Smooth muscle cell (in vitro differentiated cells): Measurements from ENCODE around the gene PRKD2. TPM values are rescaled to one million over a fixed set of nuclear protein-coding genes. Genes with fewer than 3 reads are reported as not detected.
A peak's percentile ranks its signal among the peaks of the same experiment; 100 is the strongest.

ENCODE experiments used
- DNase-seq: peaks from one replicate; lab custom pipeline; 2025; ENCODE audit not compliant: unreplicated experiment; lab: John Stamatoyannopoulos, UW
- H2AFZ ChIP-seq: fragments of 200-600 bp; sonication (generic); 2 replicates; pipeline ENCODE4 v1.6.0; 2016; ENCODE audit warnings: antibody characterized with exemption, low read depth, mild to moderate bottlenecking
- H3F3A ChIP-seq: fragments of 200-600 bp; sonication (generic); 2 replicates; pipeline ENCODE4 v1.6.0; 2017; ENCODE audit warnings: antibody characterized with exemption, low read depth
- H3K27ac ChIP-seq: fragments of 200-600 bp; sonication (generic); 2 replicates; pipeline ENCODE4 v1.5.1; 2016; ENCODE audit warnings: low read depth, mild to moderate bottlenecking
- H3K27me3 ChIP-seq: fragments of 200-600 bp; sonication (generic); 2 replicates; pipeline ENCODE4 v1.6.1; 2016; ENCODE audit warnings: low read depth, mild to moderate bottlenecking
- H3K36me3 ChIP-seq: fragments of 200-600 bp; sonication (generic); 2 replicates; pipeline ENCODE4 v1.5.1; 2016; ENCODE audit warnings: low read depth
- H3K4me1 ChIP-seq: fragments of 200-600 bp; sonication (generic); 2 replicates; pipeline ENCODE4 v1.5.1; 2016; ENCODE audit warnings: low read depth
- H3K4me2 ChIP-seq: fragments of 200-600 bp; sonication (generic); 2 replicates; pipeline ENCODE4 v1.6.0; 2016; ENCODE audit warnings: mild to moderate bottlenecking
- H3K4me3 ChIP-seq: fragments of 200-600 bp; sonication (generic); 2 replicates; pipeline ENCODE4 v1.5.1; 2016; ENCODE audit warnings: mild to moderate bottlenecking
- H3K79me2 ChIP-seq: fragments of 200-600 bp; sonication (generic); 2 replicates; pipeline ENCODE4 v1.6.0; 2016; ENCODE audit warnings: low read depth, mild to moderate bottlenecking
- H3K9ac ChIP-seq: fragments of 200-600 bp; sonication (generic); 2 replicates; pipeline ENCODE4 v1.6.0; 2016; ENCODE audit warnings: low read depth
- H3K9me3 ChIP-seq: fragments of 200-600 bp; sonication (generic); replicated peaks from 2 replicates; pipeline ENCODE4 v1.5.1; 2016; ENCODE audit warnings: low read depth
- H4K20me1 ChIP-seq: fragments of 200-600 bp; sonication (generic); 2 replicates; pipeline ENCODE4 v1.6.0; 2016; ENCODE audit warnings: low read depth
- CTCF ChIP-seq: fragments of 200-600 bp; sonication (generic); IDR thresholded peaks from 2 replicates; pipeline ENCODE4 v1.5.1; 2017; ENCODE audit warnings: borderline replicate concordance, mild to moderate bottlenecking, antibody characterized with exemption; ENCODE audit not compliant: insufficient read depth, poor library complexity, severe bottlenecking
- WGBS: methylation state at CpG from one replicate; pipeline ENCODE4 v1.1.7; 2016; ENCODE audit warnings: low lambda C conversion rate; 5-methylcytosine and 5-hydroxymethylcytosine counted together
- polyA plus RNA-seq: library from polyadenylated mRNA; unstranded; fragments of >200 nt; fragmentation: Nextera tagmentation; extraction: Ambion mirVana; gene quantifications from 2 replicates; pipeline ENCODE4 v1.2.1, GENCODE V29; 2016
- total RNA-seq: library from RNA; depleted of rRNA; stranded (reverse); fragments of >200 nt; gene quantifications from 2 replicates; pipeline ENCODE4 v1.2.3, GENCODE V29; 2014

PRKD2 gene
- total and polyA plus RNA-seq, 2 experiments from 2014 or later, result 24.2 to 34.6 TPM

GRCh38 chr19:46731007-46731501, 14.1 kb upstream of the PRKD2 start:
- peaks cover 25% of the 10 kb centered on the region for H3K79me2 ChIP-seq
- H3K36me3 ChIP-seq, result no peaks in the 10 kb centered on the region
- no peaks in the 10 kb centered on the region for H3K9me3 ChIP-seq
- H3K27ac ChIP-seq, result peak overlapping the region; percentile 57
- no peaks in the 10 kb centered on the region for H3K4me1 ChIP-seq
- no peak overlapping the region for H3K9ac ChIP-seq
- peaks cover 10% of the 10 kb centered on the region for H3F3A ChIP-seq
- 51% methylated on average over 14 of the region's 14 CpGs for WGBS
- H3K4me3 ChIP-seq, result no peak overlapping the region
- no peaks in the 10 kb centered on the region for H3K27me3 ChIP-seq
- no peak for DNase-seq
- H4K20me1 ChIP-seq, result peaks cover 99% of the 10 kb centered on the region
- peak overlapping the region; percentile 68 for H3K4me2 ChIP-seq
- no peak overlapping the region for H2AFZ ChIP-seq
- no peak for TF ChIP-seq CTCF

GRCh38 chr19:46730595-46730994, 13.7 kb upstream of the PRKD2 start:
- no peak overlapping the region for H3K4me3 ChIP-seq
- H4K20me1 ChIP-seq, result peaks cover 99% of the 10 kb centered on the region
- H3F3A ChIP-seq, result peaks cover 10% of the 10 kb centered on the region
- H3K79me2 ChIP-seq, result peaks cover 20% of the 10 kb centered on the region
- peak overlapping the region; percentile 57 for H3K27ac ChIP-seq
- H3K4me2 ChIP-seq, result no peak overlapping the region
- no peak overlapping the region for H2AFZ ChIP-seq
- no peaks in the 10 kb centered on the region for H3K9me3 ChIP-seq
- no peaks in the 10 kb centered on the region for H3K4me1 ChIP-seq
- no peaks in the 10 kb centered on the region for H3K27me3 ChIP-seq
- no peak overlapping the region for H3K9ac ChIP-seq
- DNase-seq, result no peak
- WGBS, result 96% methylated on average over 14 of the region's 14 CpGs
- no peaks in the 10 kb centered on the region for H3K36me3 ChIP-seq
- TF ChIP-seq CTCF, result no peak

- H3K9ac ChIP-seq, result no peak overlapping the region
- H4K20me1 ChIP-seq, result peaks cover 96% of the 10 kb centered on the region
- H3K36me3 ChIP-seq, result no peaks in the 10 kb centered on the region
Measured at GRCh38 chr19:46730187-46730586, 13.3 kb upstream of the PRKD2 start.

More at GRCh38 chr19:46730187-46730586, 13.3 kb upstream of the PRKD2 start:
- Histone ChIP-seq H3K9me3 (no peaks in the 10 kb centered on the region), H3K4me1 (no peaks in the 10 kb centered on the region), H3K27me3 (no peaks in the 10 kb centered on the region), H3K4me3 (no peak overlapping the region), H3K79me2 (peaks cover 16% of the 10 kb centered on the region), H3K4me2 (no peak overlapping the region), H3K27ac (peak overlapping the region; percentile 57), H2AFZ (no peak overlapping the region), H3F3A (peaks cover 10% of the 10 kb centered on the region)
- no peak for TF ChIP-seq CTCF
- DNase-seq, result no peak
- 98% methylated on average over 9 of the region's 9 CpGs for WGBS
